Upper lobe of left lung (tissue), 4 donors: ENCODE results near the gene APPBP2.

Source experiments
- EP300 ChIP-seq, 4 donors: sonication (generic); formaldehyde crosslinking; IDR thresholded peaks; one replicate each; pipeline ENCODE4 v1.5.1; 2017; ENCODE audit warnings: antibody characterized with exemption in 4 of 4, control low read depth in 2 of 4
- POLR2A ChIP-seq, 4 donors: fragments of 450-650 bp; IDR thresholded peaks; one replicate each; pipeline ENCODE4 v1.5.1; 2016 to 2017; ENCODE audit warnings: antibody characterized with exemption in 4 of 4, mild to moderate bottlenecking in 2 of 4
- POLR2AphosphoS5 ChIP-seq, 2 donors: sonication (generic); formaldehyde crosslinking; IDR thresholded peaks; one replicate each; pipeline ENCODE4 v1.5.1; 2017; ENCODE audit warnings: antibody characterized with exemption in 2 of 2
- TF ChIP-seq, protein P1 (sequence below), 6 experiments: fragments of 450-650 bp in 4 of 6; fragments of 200-600 bp in 2 of 6; sonication (generic) in 2 of 6; IDR thresholded peaks; one replicate each; pipeline ENCODE4 v1.5.1; 2016 to 2019; ENCODE audit warnings: antibody characterized with exemption in 6 of 6

DNA sequence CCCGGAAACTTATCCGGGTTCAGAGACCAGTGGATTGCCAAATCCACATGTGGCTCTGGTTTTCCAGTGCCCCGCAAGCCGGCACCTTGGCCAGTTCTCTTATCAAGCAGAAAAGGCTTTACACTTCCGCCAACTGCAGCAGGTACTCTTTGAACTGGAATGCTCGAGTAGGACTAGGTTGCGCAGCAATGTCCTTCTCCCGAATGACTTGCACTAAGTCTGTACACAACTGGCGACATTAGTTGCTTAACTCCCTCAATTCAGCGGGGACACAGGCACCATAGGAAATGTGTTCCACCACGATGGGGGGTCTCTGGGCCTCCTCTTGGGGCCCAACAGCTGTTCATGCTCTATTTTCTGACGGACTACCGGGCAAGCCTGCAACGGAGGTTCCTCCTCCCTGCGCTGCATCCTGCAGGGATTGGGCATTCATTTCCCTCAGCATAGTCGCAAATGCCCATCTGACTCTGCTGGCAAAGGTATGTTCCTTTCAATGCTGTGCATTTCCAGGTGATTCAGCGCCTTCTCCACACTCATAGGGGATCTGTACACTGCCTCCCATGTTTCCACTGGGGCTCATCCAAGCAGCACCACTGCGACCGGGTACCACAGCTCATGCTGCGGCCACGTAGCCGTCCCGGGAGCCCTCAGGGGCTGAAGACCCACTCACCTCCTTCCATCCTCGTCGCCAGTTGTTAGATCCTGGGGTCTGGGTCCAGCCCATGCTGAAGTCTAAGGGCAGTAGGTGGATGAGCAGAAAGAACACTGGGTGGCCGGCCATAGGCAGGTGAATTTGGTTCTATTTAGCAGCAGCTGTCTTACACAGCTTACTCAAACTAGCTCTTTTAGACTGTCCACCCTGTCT lies 34.2 kb upstream of the APPBP2 start:
- TF ChIP-seq, protein P1, sequence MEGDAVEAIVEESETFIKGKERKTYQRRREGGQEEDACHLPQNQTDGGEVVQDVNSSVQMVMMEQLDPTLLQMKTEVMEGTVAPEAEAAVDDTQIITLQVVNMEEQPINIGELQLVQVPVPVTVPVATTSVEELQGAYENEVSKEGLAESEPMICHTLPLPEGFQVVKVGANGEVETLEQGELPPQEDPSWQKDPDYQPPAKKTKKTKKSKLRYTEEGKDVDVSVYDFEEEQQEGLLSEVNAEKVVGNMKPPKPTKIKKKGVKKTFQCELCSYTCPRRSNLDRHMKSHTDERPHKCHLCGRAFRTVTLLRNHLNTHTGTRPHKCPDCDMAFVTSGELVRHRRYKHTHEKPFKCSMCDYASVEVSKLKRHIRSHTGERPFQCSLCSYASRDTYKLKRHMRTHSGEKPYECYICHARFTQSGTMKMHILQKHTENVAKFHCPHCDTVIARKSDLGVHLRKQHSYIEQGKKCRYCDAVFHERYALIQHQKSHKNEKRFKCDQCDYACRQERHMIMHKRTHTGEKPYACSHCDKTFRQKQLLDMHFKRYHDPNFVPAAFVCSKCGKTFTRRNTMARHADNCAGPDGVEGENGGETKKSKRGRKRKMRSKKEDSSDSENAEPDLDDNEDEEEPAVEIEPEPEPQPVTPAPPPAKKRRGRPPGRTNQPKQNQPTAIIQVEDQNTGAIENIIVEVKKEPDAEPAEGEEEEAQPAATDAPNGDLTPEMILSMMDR (IDR thresholded peaks at IDR 0.05) = no peak
- TF ChIP-seq POLR2AphosphoS5 (IDR thresholded peaks at IDR 0.05) (no peak), EP300 (IDR thresholded peaks at IDR 0.05) (no peak), POLR2A (IDR thresholded peaks at IDR 0.05) (no peak)
